UCSD-AML1 (cell line): Measurements from ENCODE around the gene PRKD1.
"Not testable (repeated sequence)": the region's sequence is repeated elsewhere in the genome, so short reads cannot be mapped to it uniquely, and the experiment has no call there.

Source experiments
- DNase-seq: peaks from one replicate; lab custom pipeline; 2025; ENCODE audit not compliant: unreplicated experiment; lab: John Stamatoyannopoulos, UW

Gene PRKD1

DNA sequence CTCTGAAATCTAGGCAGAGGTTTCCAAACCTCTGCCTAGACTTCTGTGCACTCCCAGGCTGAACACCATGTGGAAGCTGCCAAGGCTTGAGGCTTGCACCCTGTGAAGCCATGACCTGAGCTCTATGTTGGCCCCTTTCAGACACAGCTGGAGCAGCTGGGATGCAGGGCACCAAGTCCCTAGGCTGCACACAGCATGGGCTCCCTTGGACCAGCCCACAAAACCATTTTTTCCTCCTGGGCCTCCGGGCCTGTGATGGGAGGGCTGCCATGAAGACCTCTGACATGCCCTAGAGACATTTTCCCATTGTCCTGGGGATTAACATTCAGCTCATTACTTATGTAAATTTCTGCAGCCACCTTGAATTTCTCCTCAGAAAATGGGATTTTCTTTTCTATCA lies 88.0 kb downstream of the PRKD1 start:
- DNase-seq = not testable (repeated sequence)

DNA sequence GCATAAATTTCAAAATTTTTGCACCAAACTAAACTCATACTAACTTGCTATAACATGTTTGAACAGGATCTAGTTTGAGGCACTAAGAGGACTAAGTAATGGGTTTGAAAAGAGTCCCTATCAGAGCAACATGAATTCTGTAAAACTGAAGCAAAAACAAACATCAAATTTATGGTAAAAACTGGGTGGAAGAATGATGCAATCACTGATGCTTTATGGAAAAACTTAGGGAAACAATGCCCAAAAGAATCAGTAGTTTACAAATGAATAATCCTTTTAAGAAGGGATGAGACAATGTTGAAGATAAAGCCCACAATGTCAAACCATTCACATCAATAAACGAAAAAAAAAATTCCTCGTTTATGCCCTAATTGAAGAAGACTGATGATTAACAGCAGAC lies 88.9 kb downstream of the PRKD1 start:
- DNase-seq = no peak

GRCh38 chr14:29836395-29836794 lies 91.3 kb downstream of the PRKD1 start:
- no peak for DNase-seq

DNA sequence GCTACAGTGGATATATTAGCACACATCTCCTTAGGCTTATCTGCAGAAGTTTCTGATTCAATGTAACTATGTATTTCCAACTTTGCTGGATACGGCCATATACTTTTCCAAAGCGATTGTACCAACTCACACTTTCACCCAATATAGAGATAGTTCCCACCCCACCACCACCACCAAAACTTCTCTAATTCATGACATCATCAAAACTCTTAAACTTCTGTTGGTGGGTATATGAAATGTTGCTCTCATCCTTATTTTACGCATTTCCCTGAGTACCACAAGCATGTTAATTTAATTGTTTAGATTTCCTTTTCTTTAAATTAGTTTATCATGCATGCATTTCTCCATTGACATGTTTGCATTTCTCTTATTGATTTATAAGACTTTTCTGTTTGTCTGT lies 95.6 kb downstream of the PRKD1 start:
- DNase-seq = no peak

GRCh38 chr14:29829851-29830250 lies 97.8 kb downstream of the PRKD1 start:
- no peak for DNase-seq

DNA sequence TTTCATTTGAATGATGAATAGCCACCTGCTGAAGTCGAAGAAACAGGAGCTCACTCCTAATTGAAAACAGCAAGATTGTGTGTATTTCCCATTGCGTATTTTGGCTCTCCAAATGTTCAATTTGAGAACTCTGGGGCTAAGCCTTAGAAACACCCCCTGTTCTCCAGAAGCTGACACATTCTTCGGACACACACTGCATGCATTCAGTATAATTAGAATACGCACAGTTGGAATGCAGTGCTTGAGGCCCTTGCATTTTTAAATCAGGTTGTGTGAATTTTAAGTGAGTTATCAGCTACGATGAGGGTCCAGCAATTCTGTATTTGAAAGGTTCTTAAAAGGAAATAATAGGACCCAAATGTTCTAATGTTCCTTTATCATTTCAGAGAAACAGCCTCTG lies 103.8 kb downstream of the PRKD1 start:
- no peak for DNase-seq

- no peak for DNase-seq
These were observed 105.3 kb downstream of the PRKD1 start for GRCh38 chr14:29822430-29822709.

DNA sequence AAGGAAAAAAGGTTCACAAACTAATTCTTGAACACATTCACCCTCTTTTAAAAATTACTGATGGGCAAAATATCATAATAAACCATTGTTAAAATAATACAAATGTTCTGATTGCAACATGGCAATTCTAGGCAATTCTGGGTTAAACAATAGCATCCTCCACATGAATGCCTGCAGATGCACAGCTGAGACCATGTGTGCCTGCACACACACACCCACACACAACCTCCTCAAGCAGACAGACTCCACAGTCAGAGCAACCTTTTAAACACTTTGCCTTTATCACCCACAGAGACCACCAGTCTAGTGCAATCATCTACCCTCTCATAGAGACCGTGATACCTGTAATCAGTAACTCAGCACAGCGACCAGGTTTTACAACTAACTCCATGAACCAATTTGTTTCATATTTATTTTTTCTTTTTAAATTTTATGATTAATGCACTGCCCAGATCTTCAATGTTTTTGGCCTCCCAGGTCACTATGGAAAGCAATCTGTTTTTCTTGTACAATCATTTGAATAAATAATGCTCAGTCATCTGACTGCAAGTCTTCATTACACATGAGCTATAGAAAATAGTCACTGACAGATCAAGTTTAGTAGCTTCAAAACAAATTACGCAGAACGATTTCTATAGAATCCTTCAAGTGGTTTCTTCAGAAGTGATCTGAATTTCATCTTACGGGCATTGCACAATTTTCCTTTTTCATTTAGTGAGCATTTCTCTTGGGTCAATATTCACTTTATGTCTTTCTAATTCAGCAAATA lies 105.8 kb downstream of the PRKD1 start:
- DNase-seq = no peak

GRCh38 chr14:29821242-29821641 lies 106.4 kb downstream of the PRKD1 start:
- no peak for DNase-seq

DNA sequence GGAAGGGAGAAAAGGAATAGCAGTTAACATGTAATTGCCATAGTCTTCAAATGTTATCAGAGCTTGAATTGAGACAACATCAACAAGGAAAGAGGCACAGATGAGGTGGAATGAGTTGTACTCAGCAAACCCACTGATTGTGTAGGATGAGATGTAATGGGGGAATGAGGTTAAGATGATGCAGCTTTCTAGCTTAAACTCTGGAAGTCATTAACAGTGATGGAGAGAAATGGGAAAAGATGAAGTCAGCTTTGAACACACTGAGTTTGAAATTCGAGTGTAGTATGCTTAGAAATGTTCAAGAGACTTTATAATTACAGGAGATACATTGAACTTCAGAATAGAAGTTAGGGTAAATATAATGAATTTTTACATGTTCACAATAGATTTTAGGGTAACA lies 106.9 kb downstream of the PRKD1 start:
- DNase-seq = no peak

DNA sequence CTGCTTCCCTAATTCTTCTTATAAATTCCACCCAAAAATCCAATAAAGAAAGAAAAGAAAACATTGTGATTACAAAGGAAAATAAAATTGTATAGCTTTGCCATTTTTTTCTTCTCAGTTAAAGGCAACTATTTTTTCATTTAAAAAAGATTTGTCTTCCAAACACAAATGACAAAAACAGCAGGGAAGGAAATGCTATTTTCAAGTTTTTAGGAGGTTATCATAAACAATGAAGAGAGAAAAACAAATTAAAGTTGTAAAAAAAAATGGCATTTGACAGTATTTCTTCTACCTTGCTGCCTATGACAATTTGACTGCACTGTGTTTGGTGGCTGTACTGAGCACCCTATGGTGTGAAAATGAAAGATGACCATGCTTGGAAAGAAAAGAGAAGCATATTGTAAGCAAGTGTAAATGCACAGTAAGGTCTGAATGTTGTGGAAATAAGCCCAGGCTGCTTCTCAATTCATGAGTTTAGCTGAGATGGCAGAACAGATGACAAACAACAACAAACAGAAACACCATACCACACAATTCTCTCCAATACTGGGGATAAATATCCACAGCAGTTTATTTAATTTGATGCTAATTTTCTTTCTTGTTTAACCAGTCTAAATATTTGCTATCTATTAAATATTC lies 109.8 kb downstream of the PRKD1 start:
- DNase-seq = no peak

- DNase-seq = no peak
These were observed 112.5 kb downstream of the PRKD1 start for GRCh38 chr14:29815016-29815674.

- DNase-seq = no peak
These were observed 113.3 kb downstream of the PRKD1 start for GRCh38 chr14:29814156-29815015.

DNA sequence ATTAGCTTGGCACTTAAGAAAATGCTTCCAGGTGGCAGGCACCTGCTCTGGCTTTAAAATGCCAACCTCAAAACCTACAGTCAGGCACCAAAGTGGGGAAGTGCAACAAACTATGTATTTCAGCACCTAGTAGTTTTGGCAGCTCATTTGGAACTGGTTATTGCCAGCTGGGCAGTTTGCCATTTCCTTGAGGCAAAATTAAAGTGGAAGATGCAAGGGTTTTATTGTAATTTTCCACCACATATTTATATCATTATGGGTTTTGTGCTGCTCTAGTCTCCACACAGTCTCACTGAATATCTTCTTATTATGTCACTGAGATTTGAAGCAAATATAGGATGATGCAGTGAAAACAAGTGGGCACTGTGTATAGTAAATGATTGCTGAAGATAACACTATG lies 117.0 kb downstream of the PRKD1 start:
- DNase-seq = no peak

- DNase-seq = no peak
These were observed 117.6 kb downstream of the PRKD1 start for GRCh38 chr14:29810064-29810463.

- DNase-seq = no peak
These were observed 121.5 kb downstream of the PRKD1 start for GRCh38 chr14:29806124-29806517.

- no peak for DNase-seq
These were observed 122.1 kb downstream of the PRKD1 start for GRCh38 chr14:29805415-29806123.

DNA sequence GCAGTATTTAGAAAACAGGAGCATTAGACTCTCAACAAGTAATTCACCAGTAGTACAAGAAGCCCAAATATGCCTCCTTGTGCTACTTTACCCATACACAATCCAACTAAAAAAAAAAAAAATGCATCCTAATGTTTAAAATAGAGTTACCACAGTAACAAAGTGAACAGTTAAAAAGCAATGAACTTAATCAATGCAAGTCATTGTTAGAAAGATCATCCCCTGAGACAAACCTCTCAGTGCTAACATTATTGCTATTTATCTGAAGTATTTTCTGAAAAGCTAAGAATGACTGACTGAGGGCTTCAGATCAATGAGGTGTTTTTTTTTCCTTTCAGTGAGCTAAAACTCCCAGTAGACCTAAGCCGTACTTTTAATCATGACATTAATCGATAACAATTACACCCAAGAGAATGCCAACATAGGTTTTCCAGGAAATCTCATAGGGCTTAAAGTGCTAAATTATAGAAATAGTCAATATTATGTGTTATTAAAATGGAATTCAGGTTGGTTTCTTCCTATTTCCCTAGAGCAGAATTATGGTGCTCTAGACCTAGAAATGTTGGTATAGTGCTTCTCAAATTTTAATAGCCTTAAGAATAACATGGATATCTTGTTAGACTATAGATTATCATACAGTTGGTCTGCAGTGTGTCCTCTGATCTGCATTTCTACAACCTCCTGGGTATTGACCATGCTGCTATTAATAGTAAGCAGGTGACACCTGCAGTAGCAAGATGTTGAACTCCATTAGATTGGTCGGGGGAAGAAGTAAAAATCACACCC lies 123.0 kb downstream of the PRKD1 start:
- no peak for DNase-seq

DNA sequence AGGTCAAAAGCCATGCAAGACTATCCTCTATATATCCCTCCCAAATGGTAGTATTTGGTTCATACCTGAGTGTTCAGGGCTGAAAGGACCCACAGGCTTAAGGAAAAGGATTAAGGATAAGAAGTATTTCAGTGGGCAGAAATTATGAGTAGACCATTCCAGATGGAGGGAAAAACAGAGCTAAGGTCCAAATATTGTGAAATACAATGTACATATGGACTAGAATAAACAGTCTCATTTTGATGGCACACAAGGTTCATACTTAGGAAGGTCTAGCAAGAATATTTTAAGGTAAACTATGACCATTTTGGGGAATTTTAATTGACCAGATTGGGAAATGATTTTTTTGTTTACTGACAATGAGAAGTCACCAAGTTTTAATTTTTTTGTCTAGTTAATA lies 124.6 kb downstream of the PRKD1 start:
- no peak for DNase-seq

- no peak for DNase-seq
These were observed 125.4 kb downstream of the PRKD1 start for GRCh38 chr14:29802211-29802610.
